ENCODE data around the gene UCK2. TPM values are rescaled to one million over a fixed set of nuclear protein-coding genes. Genes with fewer than 3 reads are reported as not detected.

The UCK2 gene
- total and polyA plus RNA-seq, 2 donors (not counting 1 experiment from before 2014, with no cell fraction given) = 8.9 to 11.5 TPM

DNA sequence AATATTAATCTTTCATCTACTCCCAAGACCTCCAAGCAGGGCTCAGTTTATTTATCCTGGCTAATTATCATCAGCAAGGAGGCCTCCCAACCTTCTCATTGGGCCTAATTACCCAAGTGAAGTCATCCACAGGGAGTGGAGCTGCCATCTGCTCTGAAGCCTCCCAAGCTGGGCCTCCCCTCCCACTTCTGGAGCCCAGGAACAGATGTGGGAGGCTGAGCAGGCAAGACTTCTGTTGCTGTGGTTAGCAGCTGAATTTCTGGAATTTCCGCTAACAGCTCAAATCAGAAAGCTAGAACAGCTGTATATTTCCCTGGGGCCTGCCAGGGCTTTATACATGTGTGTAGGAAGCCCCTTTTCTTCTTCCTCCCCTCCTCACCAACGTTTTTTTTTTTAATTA lies 127.5 kb downstream of the UCK2 start:
- Histone ChIP-seq H3K36me3 (replicated peaks in 1 of 2; ENCODE audit: control extremely low read depth in 1 of 2, control insufficient read depth in 1 of 2, extremely low read depth in 1 of 2, insufficient read depth in 2 of 2, low read length in 1 of 2) (no peaks in the 10 kb centered on the region), H3K4me3 (ENCODE audit: control extremely low read depth in 1 of 5, extremely low read depth in 1 of 5, insufficient read depth in 1 of 5, low read depth in 2 of 5, low read length in 4 of 5) (no peak overlapping the region), H3K27ac (ENCODE audit: low read length in 2 of 2) (no peak overlapping the region), H3K27me3 (replicated peaks in 1 of 4; ENCODE audit: control extremely low read depth in 1 of 4, control insufficient read depth in 3 of 4, insufficient read depth in 4 of 4, low read length in 3 of 4) (no peaks in the 10 kb centered on the region), H3K79me2 (ENCODE audit: control insufficient read depth, insufficient read depth, low read length) (no peaks in the 10 kb centered on the region), H3K4me2 (replicated peaks; ENCODE audit: low read depth, low read length, poor library complexity, severe bottlenecking) (no peak overlapping the region), H3K9ac (ENCODE audit: low read length) (no peak overlapping the region), H3K9me3 (ENCODE audit: control extremely low read depth in 1 of 3, control insufficient read depth in 2 of 3, insufficient read depth in 1 of 3, low read length in 2 of 3) (no peaks in the 10 kb centered on the region), H2AFZ (ENCODE audit: insufficient read depth, low read depth, low read length, poor library complexity, severe bottlenecking) (no peak overlapping the region), H4K20me1 (ENCODE audit: control insufficient read depth, insufficient read depth, low read length, poor library complexity, severe bottlenecking) (no peaks in the 10 kb centered on the region), H3K4me1 (ENCODE audit: control insufficient read depth in 2 of 2, insufficient read depth in 2 of 2, low read length in 2 of 2) (no peaks in the 10 kb centered on the region)
- ATAC-seq (ENCODE audit: low read depth) (no peak), DNase-seq (no peak)
- H3K4me3 Mint-ChIP-seq = no peak overlapping the region
- WGBS (ENCODE audit: insufficient coverage) = no CpG with 5 or more reads among the region's 2 CpGs
- H3K9me3 Mint-ChIP-seq (ENCODE audit: insufficient read depth) = no peaks in the 10 kb centered on the region
- H3K27ac Mint-ChIP-seq = no peak overlapping the region
- peaks cover 7% of the 10 kb centered on the region for H3K27me3 Mint-ChIP-seq
- TF ChIP-seq EZH2 (IDR thresholded peaks at IDR 0.05; ENCODE audit: borderline replicate concordance, insufficient read depth, low read depth, low read length, poor library complexity, severe bottlenecking) = no peak
- TF ChIP-seq, protein P1, sequence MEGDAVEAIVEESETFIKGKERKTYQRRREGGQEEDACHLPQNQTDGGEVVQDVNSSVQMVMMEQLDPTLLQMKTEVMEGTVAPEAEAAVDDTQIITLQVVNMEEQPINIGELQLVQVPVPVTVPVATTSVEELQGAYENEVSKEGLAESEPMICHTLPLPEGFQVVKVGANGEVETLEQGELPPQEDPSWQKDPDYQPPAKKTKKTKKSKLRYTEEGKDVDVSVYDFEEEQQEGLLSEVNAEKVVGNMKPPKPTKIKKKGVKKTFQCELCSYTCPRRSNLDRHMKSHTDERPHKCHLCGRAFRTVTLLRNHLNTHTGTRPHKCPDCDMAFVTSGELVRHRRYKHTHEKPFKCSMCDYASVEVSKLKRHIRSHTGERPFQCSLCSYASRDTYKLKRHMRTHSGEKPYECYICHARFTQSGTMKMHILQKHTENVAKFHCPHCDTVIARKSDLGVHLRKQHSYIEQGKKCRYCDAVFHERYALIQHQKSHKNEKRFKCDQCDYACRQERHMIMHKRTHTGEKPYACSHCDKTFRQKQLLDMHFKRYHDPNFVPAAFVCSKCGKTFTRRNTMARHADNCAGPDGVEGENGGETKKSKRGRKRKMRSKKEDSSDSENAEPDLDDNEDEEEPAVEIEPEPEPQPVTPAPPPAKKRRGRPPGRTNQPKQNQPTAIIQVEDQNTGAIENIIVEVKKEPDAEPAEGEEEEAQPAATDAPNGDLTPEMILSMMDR (IDR thresholded peaks at IDR 0.05) = no peak
- no peaks in the 10 kb centered on the region for H3K4me1 Mint-ChIP-seq
- POLR2A ChIA-PET = no interaction called here
- intact Hi-C loops (cut with micrococcal nuclease) = no loop called here
- CTCF ChIA-PET = interaction anchor here (0.7 kb wide), 1 partner anchor 37 kb away, joined by 4 read pairs; no protein-coding TSS in a partner anchor

DNA sequence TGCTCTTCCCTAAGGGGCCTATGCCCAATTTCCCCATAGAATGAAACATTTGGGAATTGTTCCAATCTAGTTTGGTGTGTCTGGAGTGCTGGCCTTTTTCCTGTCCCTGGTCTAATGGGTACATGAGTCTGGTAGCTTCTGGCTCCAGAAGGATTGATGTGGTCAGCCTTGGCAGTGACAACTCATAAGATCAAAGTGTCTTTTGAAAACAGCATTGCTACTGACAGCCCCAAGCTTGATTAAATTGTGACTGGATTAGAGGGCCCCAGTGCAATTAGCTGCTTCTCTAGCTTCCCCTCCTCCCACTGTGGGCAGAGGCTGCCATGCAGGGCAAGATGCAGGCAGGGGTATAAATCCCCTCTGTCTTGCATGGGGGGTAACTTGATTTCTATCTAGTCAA lies 130.9 kb downstream of the UCK2 start:
- no peaks in the 10 kb centered on the region for H3K4me1 ChIP-seq (ENCODE audit: control insufficient read depth in 2 of 2, insufficient read depth in 2 of 2, low read length in 2 of 2)
- H3K27ac Mint-ChIP-seq = no peak overlapping the region
- POLR2A ChIA-PET = no interaction called here
- no peaks in the 10 kb centered on the region for H3K4me1 Mint-ChIP-seq
- peaks cover 3% of the 10 kb centered on the region for H3K27me3 Mint-ChIP-seq
- intact Hi-C loops (cut with micrococcal nuclease) = no loop called here
- no peak for TF ChIP-seq EZH2 (IDR thresholded peaks at IDR 0.05; ENCODE audit: borderline replicate concordance, insufficient read depth, low read depth, low read length, poor library complexity, severe bottlenecking)
- TF ChIP-seq, protein P1 (IDR thresholded peaks at IDR 0.05) = no peak
- H3K79me2 ChIP-seq (ENCODE audit: control insufficient read depth, insufficient read depth, low read length) = no peaks in the 10 kb centered on the region
- H3K27ac ChIP-seq (ENCODE audit: low read length in 2 of 2) = no peak overlapping the region
- H3K9ac ChIP-seq (ENCODE audit: low read length) = no peak overlapping the region
- CTCF ChIA-PET = no interaction called here
- ATAC-seq (ENCODE audit: low read depth) = no peak
- H3K9me3 Mint-ChIP-seq (ENCODE audit: insufficient read depth) = no peaks in the 10 kb centered on the region
- no peak overlapping the region for H3K4me3 ChIP-seq (ENCODE audit: control extremely low read depth in 1 of 5, extremely low read depth in 1 of 5, insufficient read depth in 1 of 5, low read depth in 2 of 5, low read length in 4 of 5)
- no peaks in the 10 kb centered on the region for H4K20me1 ChIP-seq (ENCODE audit: control insufficient read depth, insufficient read depth, low read length, poor library complexity, severe bottlenecking)
- no peaks in the 10 kb centered on the region for H3K36me3 ChIP-seq (replicated peaks in 1 of 2; ENCODE audit: control extremely low read depth in 1 of 2, control insufficient read depth in 1 of 2, extremely low read depth in 1 of 2, insufficient read depth in 2 of 2, low read length in 1 of 2)
- H3K9me3 ChIP-seq (ENCODE audit: control extremely low read depth in 1 of 3, control insufficient read depth in 2 of 3, insufficient read depth in 1 of 3, low read length in 2 of 3) = no peaks in the 10 kb centered on the region
- H2AFZ ChIP-seq (ENCODE audit: insufficient read depth, low read depth, low read length, poor library complexity, severe bottlenecking) = no peak overlapping the region
- no peak overlapping the region for H3K4me2 ChIP-seq (replicated peaks; ENCODE audit: low read depth, low read length, poor library complexity, severe bottlenecking)
- DNase-seq = no peak
- H3K4me3 Mint-ChIP-seq = no peak overlapping the region
- H3K27me3 ChIP-seq (replicated peaks in 1 of 4; ENCODE audit: control extremely low read depth in 1 of 4, control insufficient read depth in 3 of 4, insufficient read depth in 4 of 4, low read length in 3 of 4) = no peaks in the 10 kb centered on the region

All from B cell (primary cell).